GM12801 (cell line): ENCODE results near the gene NPDC1.

ENCODE experiments used
- TF ChIP-seq, protein P1 (sequence below): IDR thresholded peaks from one replicate; pipeline ENCODE4 v1.5.1; 2011; ENCODE audit warnings: control low read depth; ENCODE audit not compliant: insufficient read length; ENCODE audit errors: extremely low read depth

Gene NPDC1

DNA sequence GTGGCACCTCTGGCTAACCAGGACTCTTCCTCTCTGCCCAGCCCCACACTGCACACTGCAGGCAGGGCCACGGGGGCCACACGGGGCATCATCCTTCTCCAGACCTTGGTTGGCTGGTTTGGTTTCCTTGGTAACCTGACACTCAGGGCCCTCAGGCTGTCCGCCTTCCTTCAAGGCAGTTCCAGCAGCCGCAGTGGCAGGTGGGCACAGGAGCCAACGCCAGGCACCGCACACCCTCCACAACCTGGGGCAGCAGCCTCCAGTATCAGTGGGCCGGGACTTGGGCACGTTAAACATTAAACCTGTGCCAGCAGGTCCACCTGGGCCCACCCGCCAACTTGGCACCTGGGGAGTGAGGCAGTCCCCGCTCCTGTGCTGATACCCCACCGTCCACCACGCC, 1.9 kb downstream of the NPDC1 start:
- TF ChIP-seq, protein P1, sequence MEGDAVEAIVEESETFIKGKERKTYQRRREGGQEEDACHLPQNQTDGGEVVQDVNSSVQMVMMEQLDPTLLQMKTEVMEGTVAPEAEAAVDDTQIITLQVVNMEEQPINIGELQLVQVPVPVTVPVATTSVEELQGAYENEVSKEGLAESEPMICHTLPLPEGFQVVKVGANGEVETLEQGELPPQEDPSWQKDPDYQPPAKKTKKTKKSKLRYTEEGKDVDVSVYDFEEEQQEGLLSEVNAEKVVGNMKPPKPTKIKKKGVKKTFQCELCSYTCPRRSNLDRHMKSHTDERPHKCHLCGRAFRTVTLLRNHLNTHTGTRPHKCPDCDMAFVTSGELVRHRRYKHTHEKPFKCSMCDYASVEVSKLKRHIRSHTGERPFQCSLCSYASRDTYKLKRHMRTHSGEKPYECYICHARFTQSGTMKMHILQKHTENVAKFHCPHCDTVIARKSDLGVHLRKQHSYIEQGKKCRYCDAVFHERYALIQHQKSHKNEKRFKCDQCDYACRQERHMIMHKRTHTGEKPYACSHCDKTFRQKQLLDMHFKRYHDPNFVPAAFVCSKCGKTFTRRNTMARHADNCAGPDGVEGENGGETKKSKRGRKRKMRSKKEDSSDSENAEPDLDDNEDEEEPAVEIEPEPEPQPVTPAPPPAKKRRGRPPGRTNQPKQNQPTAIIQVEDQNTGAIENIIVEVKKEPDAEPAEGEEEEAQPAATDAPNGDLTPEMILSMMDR, result no peak

DNA sequence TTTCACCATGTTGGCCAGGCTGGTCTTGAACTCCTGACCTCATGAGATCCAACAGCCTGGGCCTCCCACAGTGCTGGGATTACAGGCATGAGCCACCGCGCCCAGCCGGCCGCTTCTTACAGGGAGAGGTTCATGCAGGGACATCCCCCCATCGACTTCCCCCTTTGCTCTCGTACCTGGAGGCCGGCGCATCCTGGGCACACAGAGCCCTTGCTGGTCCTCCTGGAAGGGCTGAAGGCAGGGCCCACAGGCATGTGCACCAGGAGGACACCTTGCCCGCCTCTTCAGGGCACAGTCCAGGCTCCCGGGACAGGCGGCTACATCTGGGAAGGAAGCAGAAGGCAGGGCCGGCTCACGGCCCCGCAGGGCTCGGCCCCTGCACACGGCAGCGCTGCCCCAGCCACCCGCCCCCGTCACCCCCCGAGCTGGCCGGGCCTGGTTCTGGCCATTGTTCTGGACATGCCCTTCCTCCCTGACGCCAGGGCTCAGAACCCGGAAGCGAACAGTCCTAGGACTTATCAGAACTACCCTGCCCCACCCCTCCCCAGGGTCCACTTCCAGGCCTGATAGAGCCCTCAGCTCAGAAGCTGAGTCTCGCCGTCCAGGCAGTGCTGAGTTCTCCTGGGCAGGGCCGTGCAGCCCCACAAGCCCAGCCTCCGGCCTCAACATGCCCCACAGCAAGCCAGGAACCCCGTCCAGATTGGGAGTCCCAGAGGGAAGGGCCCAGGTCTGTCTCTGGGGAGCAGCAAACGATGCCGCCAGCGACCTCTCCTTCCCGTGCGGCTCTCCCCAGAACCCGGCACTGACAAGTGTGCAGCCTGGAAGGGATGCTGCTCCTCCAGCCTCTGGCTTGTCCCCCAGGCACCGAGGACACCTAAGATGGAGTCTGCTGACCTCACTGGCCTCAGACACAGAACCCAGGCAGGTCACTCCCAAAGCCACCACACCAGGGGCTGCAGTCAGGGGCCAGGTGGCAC, 2.9 kb downstream of the NPDC1 start:
- TF ChIP-seq, protein P1, result no peak

DNA sequence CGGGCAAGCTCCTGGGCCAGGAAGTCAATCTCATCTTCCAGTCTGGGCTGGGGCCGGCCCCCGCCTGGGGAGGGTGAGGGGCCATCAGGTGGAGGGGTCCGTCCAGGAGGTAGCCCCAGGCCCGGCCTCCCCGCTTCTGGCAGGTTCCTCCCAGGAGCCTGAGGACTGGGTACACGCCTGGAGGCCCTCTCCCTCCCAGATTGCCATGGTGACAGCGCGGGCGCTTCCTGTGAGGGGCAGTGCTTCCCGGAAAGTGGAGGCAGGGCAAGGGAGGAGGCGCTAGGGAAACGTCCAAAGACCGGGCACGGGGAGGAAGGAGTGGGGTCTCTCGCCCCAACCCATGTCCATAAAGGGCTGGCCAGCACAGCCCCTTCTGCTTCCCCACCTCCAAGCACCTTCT, 4.9 kb downstream of the NPDC1 start:
- TF ChIP-seq, protein P1, result no peak

DNA sequence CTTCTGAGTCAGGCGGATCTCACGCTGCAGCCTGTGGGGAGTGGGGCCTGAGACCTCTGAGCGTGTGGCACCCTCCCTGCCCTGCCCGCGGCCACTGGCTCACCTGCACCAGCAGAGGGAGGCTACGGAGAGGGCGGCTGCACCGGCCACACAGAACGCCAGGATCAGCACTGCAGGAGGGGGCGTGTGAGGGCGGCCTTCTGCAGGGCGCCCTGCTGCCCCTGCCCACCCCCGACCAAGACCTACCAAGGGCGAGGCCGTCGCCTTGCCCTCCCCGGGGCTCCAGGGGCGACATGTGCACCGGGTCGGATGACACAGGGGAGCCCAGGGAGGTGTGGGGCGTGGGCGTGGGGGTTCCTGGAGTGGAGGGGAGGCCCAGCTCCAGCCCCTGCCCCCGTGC, 5.4 kb downstream of the NPDC1 start:
- TF ChIP-seq, protein P1, result no peak

DNA sequence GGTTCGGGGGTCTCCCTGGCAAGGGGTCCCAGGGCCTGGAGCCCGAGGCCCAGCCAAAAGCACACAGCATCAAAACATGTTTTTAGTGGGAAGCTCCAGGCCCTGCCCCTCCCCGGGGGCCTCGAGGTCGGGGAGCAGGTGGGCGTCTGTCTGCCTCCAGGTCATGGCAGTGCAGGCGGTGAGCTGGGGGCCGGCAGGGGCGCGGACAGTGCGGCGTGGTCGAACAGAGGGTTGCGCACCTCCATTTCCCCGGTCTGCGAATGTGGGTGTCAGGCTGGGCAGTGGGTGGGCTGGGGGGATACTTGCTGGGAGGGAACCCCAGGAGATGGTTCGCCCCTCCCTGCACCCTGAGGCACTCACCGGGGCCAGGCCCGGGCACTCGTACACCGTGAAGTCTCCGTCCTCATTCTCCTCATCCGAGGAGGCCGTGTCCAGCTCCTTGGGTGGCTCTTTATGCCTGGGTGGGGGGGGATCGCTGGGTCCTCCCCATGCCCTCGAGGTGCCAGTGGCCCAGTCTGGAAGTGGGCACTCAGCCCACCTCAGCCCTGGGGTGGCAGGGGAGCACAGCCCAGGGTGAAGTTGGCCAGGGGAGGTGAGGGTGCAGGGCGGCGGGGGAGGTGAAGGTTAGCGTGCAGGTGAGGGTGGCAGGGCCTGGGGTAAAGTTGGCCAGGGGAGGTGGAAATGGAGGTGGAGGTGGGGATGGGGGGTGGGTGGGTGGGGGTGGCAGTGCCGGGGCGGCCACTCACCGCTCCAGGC, 6.2 kb downstream of the NPDC1 start:
- TF ChIP-seq, protein P1, result no peak

DNA sequence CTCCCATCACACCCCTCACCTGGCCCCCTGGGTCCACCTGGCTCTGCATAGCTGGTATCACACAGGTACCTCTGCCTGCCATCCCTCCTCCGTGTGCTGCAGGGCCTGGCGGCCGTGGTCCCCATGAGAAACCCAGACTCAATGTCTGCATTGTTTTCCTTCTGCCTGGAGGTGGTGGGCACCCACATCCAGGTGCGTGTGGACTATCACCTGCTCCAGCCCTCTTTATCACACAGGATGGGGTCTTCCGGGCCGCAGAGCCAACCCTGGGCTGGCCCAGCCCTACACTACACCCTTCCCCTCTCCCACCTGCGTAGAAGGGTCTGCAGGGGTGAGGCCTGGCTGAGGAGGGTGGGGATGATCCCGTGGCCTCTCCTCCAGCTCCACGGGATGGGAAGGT, 7.1 kb downstream of the NPDC1 start:
- TF ChIP-seq, protein P1, result no peak

DNA sequence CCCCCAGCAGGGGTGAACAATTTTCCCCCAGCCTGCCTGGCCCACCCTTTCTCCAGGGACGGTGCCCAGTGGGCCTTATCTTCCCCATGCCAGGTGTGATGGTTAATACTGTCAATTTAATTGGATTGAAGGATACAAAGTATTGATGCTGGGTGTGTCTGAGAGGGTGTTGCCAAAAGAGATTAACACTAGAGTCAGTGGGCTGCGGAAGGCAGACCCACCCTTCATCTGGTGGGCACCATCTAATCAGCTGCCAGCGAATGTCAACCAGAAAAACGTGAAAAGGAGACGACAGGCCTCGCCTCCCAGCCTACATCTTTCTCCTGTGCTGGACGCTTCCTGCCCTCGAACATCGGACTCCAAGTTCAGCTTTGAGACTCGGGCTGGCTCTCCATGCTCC, 8.5 kb downstream of the NPDC1 start:
- TF ChIP-seq, protein P1, result no peak
